ENCODE measurements around the gene HLA-DPB1. TPM values are rescaled to one million over a fixed set of nuclear protein-coding genes. Genes with fewer than 3 reads are reported as not detected.

Gene HLA-DPB1
- total RNA-seq, 1 experiment from 2014 or later = not detected

DNA sequence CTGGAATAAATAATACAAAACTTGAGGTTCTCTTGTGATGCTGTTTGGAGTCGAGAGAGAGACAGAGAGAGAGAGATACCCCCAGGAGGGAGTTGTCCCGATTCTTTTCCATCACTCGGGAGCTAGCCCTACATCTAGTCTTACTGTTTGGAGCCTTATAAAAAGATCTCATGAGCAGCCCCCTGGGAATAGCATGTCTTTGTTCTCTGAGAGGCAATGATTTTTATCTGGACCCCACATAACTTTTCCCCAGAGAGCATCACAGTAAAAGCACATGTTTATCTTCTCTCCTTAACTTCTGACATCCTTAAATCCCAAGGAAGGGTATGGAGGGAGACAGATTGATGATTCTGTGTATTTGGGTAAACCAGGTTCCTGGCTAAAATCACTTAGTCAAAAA, 45.5 kb upstream of the HLA-DPB1 start:
- no peak for DNase-seq
- ChIA-PET POLR2A (ENCODE audit: unreplicated experiment) (no interaction called here), CTCF (no interaction called here)
- Histone ChIP-seq H2AFZ (no peak overlapping the region), H3K27ac (no peak overlapping the region), H3K9me2 (ENCODE audit: insufficient read depth) (no peaks in the 10 kb centered on the region), H3K4me1 (replicated peaks; ENCODE audit: insufficient read depth) (no peaks in the 10 kb centered on the region), H3K4me2 (no peak overlapping the region), H3K4me3 (no peak overlapping the region), H3K79me2 (ENCODE audit: low read depth) (no peaks in the 10 kb centered on the region), H3K36me3 (ENCODE audit: low read depth) (no peaks in the 10 kb centered on the region), H4K20me1 (ENCODE audit: insufficient read depth) (no peaks in the 10 kb centered on the region), H3K9me3 (ENCODE audit: insufficient read depth, low read depth) (no peaks in the 10 kb centered on the region; the same call in 1 of the 2 replicates), H3K27me3 (ENCODE audit: insufficient read depth, low read depth) (peaks cover 58% of the 10 kb centered on the region), H3F3A (ENCODE audit: insufficient read depth, low read depth) (no peaks in the 10 kb centered on the region)
- no TSS peak for BruUV-seq (replicated peaks)
- TF ChIP-seq, protein P1, sequence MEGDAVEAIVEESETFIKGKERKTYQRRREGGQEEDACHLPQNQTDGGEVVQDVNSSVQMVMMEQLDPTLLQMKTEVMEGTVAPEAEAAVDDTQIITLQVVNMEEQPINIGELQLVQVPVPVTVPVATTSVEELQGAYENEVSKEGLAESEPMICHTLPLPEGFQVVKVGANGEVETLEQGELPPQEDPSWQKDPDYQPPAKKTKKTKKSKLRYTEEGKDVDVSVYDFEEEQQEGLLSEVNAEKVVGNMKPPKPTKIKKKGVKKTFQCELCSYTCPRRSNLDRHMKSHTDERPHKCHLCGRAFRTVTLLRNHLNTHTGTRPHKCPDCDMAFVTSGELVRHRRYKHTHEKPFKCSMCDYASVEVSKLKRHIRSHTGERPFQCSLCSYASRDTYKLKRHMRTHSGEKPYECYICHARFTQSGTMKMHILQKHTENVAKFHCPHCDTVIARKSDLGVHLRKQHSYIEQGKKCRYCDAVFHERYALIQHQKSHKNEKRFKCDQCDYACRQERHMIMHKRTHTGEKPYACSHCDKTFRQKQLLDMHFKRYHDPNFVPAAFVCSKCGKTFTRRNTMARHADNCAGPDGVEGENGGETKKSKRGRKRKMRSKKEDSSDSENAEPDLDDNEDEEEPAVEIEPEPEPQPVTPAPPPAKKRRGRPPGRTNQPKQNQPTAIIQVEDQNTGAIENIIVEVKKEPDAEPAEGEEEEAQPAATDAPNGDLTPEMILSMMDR (conservative IDR thresholded peaks at IDR 0.05) = no peak
- no peak for TF ChIP-seq EZH2 (IDR thresholded peaks at IDR 0.05; ENCODE audit: low read depth)
- intact Hi-C loops (cut with micrococcal nuclease; ENCODE audit: unreplicated experiment) = no loop called here

DNA sequence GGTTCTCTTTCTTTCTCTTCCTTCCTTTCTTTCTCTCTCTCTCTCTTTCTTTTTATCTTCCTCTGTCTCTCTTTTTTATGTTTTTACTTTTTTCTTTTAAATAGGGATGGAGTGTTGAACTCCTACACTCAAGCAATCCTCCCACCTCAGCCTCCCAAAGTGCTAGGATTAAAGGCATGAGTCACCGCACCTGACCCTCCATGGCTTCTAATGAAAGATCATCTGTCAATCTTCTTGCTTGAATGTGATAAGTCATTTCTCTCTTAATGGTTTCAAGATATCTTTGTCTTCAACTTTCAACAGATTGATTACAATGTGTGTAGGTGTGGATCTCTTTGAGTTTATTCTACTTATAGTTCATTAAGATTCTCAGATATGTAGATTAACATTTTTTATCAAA, 41.2 kb upstream of the HLA-DPB1 start:
- no peaks in the 10 kb centered on the region for H3K36me3 ChIP-seq (ENCODE audit: low read depth)
- DNase-seq = no peak
- H3K27me3 ChIP-seq (ENCODE audit: insufficient read depth, low read depth) = peaks cover 64% of the 10 kb centered on the region
- no peaks in the 10 kb centered on the region for H3K4me1 ChIP-seq (replicated peaks; ENCODE audit: insufficient read depth)
- no peaks in the 10 kb centered on the region for H3K79me2 ChIP-seq (ENCODE audit: low read depth)
- ChIA-PET CTCF (no interaction called here), POLR2A (ENCODE audit: unreplicated experiment) (no interaction called here)
- intact Hi-C loops (cut with micrococcal nuclease; ENCODE audit: unreplicated experiment) = no loop called here
- H3K9me2 ChIP-seq (ENCODE audit: insufficient read depth) = no peaks in the 10 kb centered on the region
- no peak overlapping the region for H3K27ac ChIP-seq
- BruUV-seq (replicated peaks) = no TSS peak
- TF ChIP-seq EZH2 (IDR thresholded peaks at IDR 0.05; ENCODE audit: low read depth) = no peak
- TF ChIP-seq, protein P1 (conservative IDR thresholded peaks at IDR 0.05) = no peak
- H3F3A ChIP-seq (ENCODE audit: insufficient read depth, low read depth) = no peaks in the 10 kb centered on the region
- H3K9me3 ChIP-seq (ENCODE audit: insufficient read depth, low read depth) = no peaks in the 10 kb centered on the region; the same call in 1 of the 2 replicates
- no peak overlapping the region for H3K4me3 ChIP-seq
- no peak overlapping the region for H2AFZ ChIP-seq
- no peak overlapping the region for H3K4me2 ChIP-seq
- H4K20me1 ChIP-seq (ENCODE audit: insufficient read depth) = no peaks in the 10 kb centered on the region

DNA sequence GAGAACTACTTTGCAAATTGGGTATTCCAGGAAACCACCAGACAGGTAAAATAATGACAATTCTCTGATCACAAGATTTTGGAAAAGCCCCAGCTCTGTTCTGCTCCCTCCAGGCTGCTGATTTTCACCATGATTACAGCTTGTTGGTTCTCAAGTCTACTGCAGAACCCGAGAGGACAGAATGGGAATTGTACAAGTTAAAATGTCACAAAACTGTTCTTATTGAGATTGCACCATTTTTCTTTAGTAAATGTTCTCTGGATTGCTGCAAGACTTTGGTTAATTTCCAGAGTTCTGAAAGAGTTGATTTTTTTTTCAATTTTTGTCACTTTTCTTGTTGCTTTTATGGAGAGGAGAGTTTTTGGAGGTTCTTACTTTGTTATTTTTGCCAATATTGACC, 39.3 kb upstream of the HLA-DPB1 start:
- no TSS peak for BruUV-seq (replicated peaks)

More for the DNA sequence above, 39.3 kb upstream of the HLA-DPB1 start:
- H3K27me3 ChIP-seq (ENCODE audit: insufficient read depth, low read depth) = peaks cover 46% of the 10 kb centered on the region; the same call in 1 of the 2 replicates
- H3K4me3 ChIP-seq = no peak overlapping the region
- intact Hi-C loops (cut with micrococcal nuclease; ENCODE audit: unreplicated experiment) = no loop called here
- no peaks in the 10 kb centered on the region for H3K4me1 ChIP-seq (replicated peaks; ENCODE audit: insufficient read depth)
- DNase-seq = no peak
- H3K9me3 ChIP-seq (ENCODE audit: insufficient read depth, low read depth) = no peaks in the 10 kb centered on the region; the same call in 1 of the 2 replicates
- H2AFZ ChIP-seq = no peak overlapping the region
- no peaks in the 10 kb centered on the region for H4K20me1 ChIP-seq (ENCODE audit: insufficient read depth)
- no peaks in the 10 kb centered on the region for H3K36me3 ChIP-seq (ENCODE audit: low read depth)
- H3K4me2 ChIP-seq = no peak overlapping the region
- no peaks in the 10 kb centered on the region for H3K9me2 ChIP-seq (ENCODE audit: insufficient read depth)
- H3K79me2 ChIP-seq (ENCODE audit: low read depth) = no peaks in the 10 kb centered on the region
- H3F3A ChIP-seq (ENCODE audit: insufficient read depth, low read depth) = no peaks in the 10 kb centered on the region
- POLR2A ChIA-PET (ENCODE audit: unreplicated experiment) = no interaction called here
- TF ChIP-seq EZH2 (IDR thresholded peaks at IDR 0.05; ENCODE audit: low read depth) = no peak
- TF ChIP-seq, protein P1 (conservative IDR thresholded peaks at IDR 0.05) = no peak
- no peak overlapping the region for H3K27ac ChIP-seq
- CTCF ChIA-PET = interaction anchor here (0.7 kb wide), 1 partner anchor 264 kb away, joined by 6 read pairs; no protein-coding TSS in a partner anchor

Data from PC-9 (cell line).